IMR-90 (cell line): Measurements from ENCODE around the gene HAGH. TPM values are rescaled to one million over a fixed set of nuclear protein-coding genes. Genes with fewer than 3 reads are reported as not detected.

Experiments used
- ATAC-seq: fragments of 200-7000 bp; cut with Tn5 transposase; 2 replicates; pipeline ENCODE4 v1.9.1; 2020; ENCODE audit warnings: low read depth, mild to moderate bottlenecking, moderate library complexity
- BruUV-seq: library from RNA; stranded (reverse); fragments of 400-500 nt; replicated peaks from 2 replicates; lab custom pipeline; 2021; lab: Mats Ljungman, UMichigan
- CTCF ChIA-PET: fragments of 300-600 bp; formaldehyde crosslinking; extraction: SDS; loops from one replicate; lab custom pipeline; 2021; ENCODE audit warnings: antibody characterized with exemption; lab: Yijun Ruan, JAX
- POLR2A ChIA-PET: fragments of 300-600 bp; sonication (Branson Sonifier 250); formaldehyde crosslinking; loops from one replicate; lab custom pipeline; 2022; ENCODE audit warnings: antibody characterized with exemption; ENCODE audit not compliant: unreplicated experiment; lab: Charles Lee
- DNase-seq: peaks from one replicate; pipeline ENCODE4 v3.0.0; 2013
- H2AFZ ChIP-seq: replicated peaks from 2 replicates; pipeline ENCODE3; 2013; ENCODE audit warnings: low read length, mild to moderate bottlenecking; ENCODE audit not compliant: poor library complexity
- H2AK5ac ChIP-seq: 2 replicates; pipeline ENCODE4 v1.6.1; 2013; ENCODE audit warnings: low read depth, low read length, inconsistent platforms
- H2AK9ac ChIP-seq: replicated peaks from 2 replicates; pipeline ENCODE3; 2013; ENCODE audit warnings: mild to moderate bottlenecking, low read depth, low read length, moderate library complexity; ENCODE audit not compliant: poor library complexity
- H2BK120ac ChIP-seq: 2 replicates; pipeline ENCODE4 v1.6.1; 2013; ENCODE audit warnings: low read depth, low read length, inconsistent platforms
- H2BK15ac ChIP-seq: 3 replicates; pipeline ENCODE4 v1.6.1; 2013; ENCODE audit warnings: low read depth, low read length, inconsistent platforms
- H2BK20ac ChIP-seq: 2 replicates; pipeline ENCODE4 v1.6.1; 2013; ENCODE audit warnings: low read depth, mild to moderate bottlenecking, inconsistent platforms, low read length, moderate library complexity
- H2BK5ac ChIP-seq: 2 replicates; pipeline ENCODE4 v1.6.1; 2013; ENCODE audit warnings: mild to moderate bottlenecking, low read depth, low read length, inconsistent platforms; ENCODE audit not compliant: poor library complexity, severe bottlenecking
- H3K14ac ChIP-seq: replicated peaks from 2 replicates; pipeline ENCODE4 v1.6.1; 2013; ENCODE audit warnings: low read depth, low read length, inconsistent platforms
- H3K18ac ChIP-seq: 2 replicates; pipeline ENCODE4 v1.6.1; 2013; ENCODE audit warnings: low read depth, low read length, control low read depth
- H3K23ac ChIP-seq: 2 replicates; pipeline ENCODE4 v1.6.1; 2013; ENCODE audit warnings: low read depth, low read length, inconsistent platforms
- H3K27ac ChIP-seq: 2 replicates; pipeline ENCODE4 v1.5.1; 2013; ENCODE audit warnings: mild to moderate bottlenecking, control low read depth, low read length; ENCODE audit not compliant: insufficient read depth
- H3K27me3 ChIP-seq: 2 replicates; pipeline ENCODE4 v1.6.1; 2013; ENCODE audit warnings: low read length; ENCODE audit not compliant: control insufficient read depth, insufficient read depth
- H3K36me3 ChIP-seq: 2 replicates; pipeline ENCODE4 v1.6.1; 2013; ENCODE audit warnings: low read length, mixed read lengths; ENCODE audit not compliant: control insufficient read depth, insufficient read depth
- H3K4ac ChIP-seq: 2 replicates; pipeline ENCODE4 v1.6.1; 2013; ENCODE audit warnings: low read depth, low read length, inconsistent platforms
- H3K4me1 ChIP-seq: 2 replicates; pipeline ENCODE4 v1.6.1; 2013; ENCODE audit warnings: low read length, mixed read lengths; ENCODE audit not compliant: control insufficient read depth, insufficient read depth
- H3K4me2 ChIP-seq: 2 replicates; pipeline ENCODE4 v1.6.1; 2013; ENCODE audit warnings: low read depth, mild to moderate bottlenecking, control low read depth, low read length, moderate library complexity
- H3K4me3 ChIP-seq: 2 replicates; pipeline ENCODE4 v1.5.1; 2013; ENCODE audit warnings: low read depth, mild to moderate bottlenecking, control low read depth, low read length, moderate library complexity; ENCODE audit not compliant: insufficient read depth
- H3K56ac ChIP-seq: 2 replicates; pipeline ENCODE4 v1.6.1; 2013; ENCODE audit warnings: low read length, inconsistent platforms; ENCODE audit not compliant: insufficient read depth; ENCODE audit errors: extremely low read depth
- H3K79me1 ChIP-seq, 2 experiments: 2 replicates each; pipeline ENCODE4 v1.6.1; 2013; ENCODE audit warnings: low read length in 2 of 2, inconsistent platforms in 1 of 2, low read depth in 1 of 2
- H3K9ac ChIP-seq: 2 replicates; pipeline ENCODE4 v1.6.1; 2013; ENCODE audit warnings: low read depth, low read length, control low read depth
- H3K9me1 ChIP-seq: 2 replicates; pipeline ENCODE4 v1.6.1; 2013; ENCODE audit warnings: low read length, inconsistent platforms; ENCODE audit not compliant: insufficient read depth
- H3K9me3 ChIP-seq: 2 replicates; pipeline ENCODE4 v1.6.1; 2013; ENCODE audit warnings: low read length; ENCODE audit not compliant: control insufficient read depth, insufficient read depth
- H4K20me1 ChIP-seq: 2 replicates; pipeline ENCODE4 v1.6.1; 2013; ENCODE audit warnings: low read length, inconsistent platforms; ENCODE audit not compliant: insufficient read depth
- H4K5ac ChIP-seq: 2 replicates; pipeline ENCODE4 v1.6.1; 2013; ENCODE audit warnings: mild to moderate bottlenecking, low read depth, low read length, control low read depth
- H4K8ac ChIP-seq, 2 experiments: 2 replicates each; pipeline ENCODE4 v1.6.1; 2013; ENCODE audit warnings: low read depth in 2 of 2, low read length in 2 of 2, control low read depth in 1 of 2, inconsistent platforms in 1 of 2
- H4K91ac ChIP-seq: 2 replicates; pipeline ENCODE4 v1.6.1; 2013; ENCODE audit warnings: low read depth, low read length, inconsistent platforms; ENCODE audit not compliant: insufficient read depth
- BHLHE40 ChIP-seq: fragments of 150-350 bp; IDR thresholded peaks from 2 replicates; pipeline ENCODE4 v1.6.1; 2016; ENCODE audit warnings: mild to moderate bottlenecking, low read depth, low read length
- CEBPB ChIP-seq: IDR thresholded peaks from 2 replicates; pipeline ENCODE4 v1.6.1; 2012; ENCODE audit warnings: low read depth, low read length, improper control_type of control experiment
- FOS ChIP-seq: fragments of 150-350 bp; IDR thresholded peaks from 2 replicates; pipeline ENCODE4 v1.6.1; 2016; ENCODE audit warnings: low read depth, low read length
- NFE2L2 ChIP-seq: fragments of 150-350 bp; IDR thresholded peaks from 2 replicates; pipeline ENCODE4 v1.6.1; 2016; ENCODE audit warnings: low read depth, mild to moderate bottlenecking, low read length
- POLR2A ChIP-seq: IDR thresholded peaks from 2 replicates; pipeline ENCODE4 v1.6.1; 2012; ENCODE audit warnings: mild to moderate bottlenecking, low read depth, low read length
- RCOR1 ChIP-seq: IDR thresholded peaks from 2 replicates; pipeline ENCODE4 v1.6.1; 2012; ENCODE audit warnings: mild to moderate bottlenecking, low read length, improper control_type of control experiment; ENCODE audit not compliant: insufficient replicate concordance
- RFX5 ChIP-seq: IDR thresholded peaks from 2 replicates; pipeline ENCODE4 v1.8.0; 2012; ENCODE audit warnings: low read depth, mild to moderate bottlenecking, low read length, moderate library complexity
- WGBS, 2 experiments: methylation state at CpG; one replicate each; pipeline versions ENCODE4 v1.1.5 to v1.1.7; 2013; ENCODE audit warnings: missing lambda C conversion rate in 2 of 2; ENCODE audit not compliant: insufficient read length in 1 of 2; ENCODE audit errors: extremely low coverage in 2 of 2; 5-methylcytosine and 5-hydroxymethylcytosine counted together
- dilution Hi-C: fragments of 300-500 bp; cut with HindIII; formaldehyde crosslinking; loops from one replicate; pipeline ENCODE4 v1.14.3; 2018; ENCODE audit warnings: low sequenced_read_pairs; ENCODE audit not compliant: unreplicated experiment
- in situ Hi-C: fragments of 300-500 bp; cut with MboI; formaldehyde crosslinking; loops from 3 replicates; pipeline ENCODE4 v1.14.3; 2019; ENCODE audit warnings: low sequenced_read_pairs, inconsistent platforms, mixed read lengths
- intact Hi-C: fragments of 100-400 bp; cut with micrococcal nuclease; formaldehyde crosslinking; loops from 2 replicates; pipeline ENCODE4 v1.10.0; 2022
- polyA plus RNA-seq, 3 experiments: library from polyadenylated mRNA; depleted of rRNA; stranded (reverse); fragments of >200 nt; gene quantifications; 2 replicates each; pipeline ENCODE4 v1.2.3, GENCODE V29; 2012; ENCODE audit warnings: low replicate concordance in 1 of 3
- total RNA-seq: library from RNA; depleted of rRNA; stranded (reverse); fragments of >200 nt; gene quantifications from 2 replicates; pipeline ENCODE4 v1.2.3, GENCODE V29; 2012

Gene HAGH
- total and polyA plus RNA-seq, 2 of the 4 experiments (the other 2 are of a cell fraction): 30.8 to 52.2 TPM

DNA sequence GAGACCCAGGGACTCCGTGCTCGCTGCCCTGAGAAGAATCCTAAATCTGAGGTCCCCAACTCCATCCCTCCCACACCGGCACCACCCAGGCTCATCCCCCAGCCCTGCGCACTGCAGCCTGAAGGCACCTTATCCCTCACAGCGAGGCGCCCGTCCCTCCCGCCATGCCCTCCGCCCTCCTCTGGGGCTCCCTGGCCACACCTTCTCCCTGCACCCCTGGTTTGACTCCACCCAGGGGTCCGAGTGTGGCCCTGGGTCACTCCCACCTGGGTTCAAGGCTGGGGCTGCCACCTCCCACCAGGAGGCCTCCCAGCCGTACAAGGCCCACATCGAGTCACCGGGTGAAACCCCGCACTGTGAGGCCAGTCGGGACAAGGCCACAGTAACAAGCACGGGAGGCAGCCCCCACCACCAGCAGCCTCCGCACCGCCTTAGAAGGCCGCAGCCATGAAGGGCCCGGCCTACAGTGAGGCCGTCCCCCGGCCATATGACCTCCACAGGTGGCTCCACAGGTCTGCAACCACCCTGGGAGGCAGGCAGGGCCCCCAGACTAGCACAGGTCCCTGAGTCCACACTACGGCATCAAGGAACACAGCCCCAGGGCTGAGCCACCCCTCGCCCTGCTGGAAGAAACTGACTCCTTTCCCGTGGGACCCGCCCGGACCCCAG is 8.3 kb downstream of the HAGH start:
- H2BK5ac ChIP-seq: no peak overlapping the region
- dilution Hi-C loops (no loop called here), in situ Hi-C loops (no loop called here), intact Hi-C loops (no loop called here)
- H3K79me1 ChIP-seq: peaks cover 0 to 6% of the 10 kb centered on the region in 2 experiments; a peak in 1 of 4 replicates
- H3K4me1 ChIP-seq: no peaks in the 10 kb centered on the region
- H3K4me3 ChIP-seq: no peak overlapping the region
- 0 out of 2 replicates have a peak, but pooled peaks cover 3% of the 10 kb centered on the region for H4K20me1 ChIP-seq
- H4K5ac ChIP-seq: no peak overlapping the region
- no peak overlapping the region for H2AK5ac ChIP-seq
- 88% methylated on average over 22 of the region's 27 CpGs; no CpG with 5 or more reads in 1 of the 2 experiments for WGBS, 2 experiments
- no peak overlapping the region for H4K91ac ChIP-seq
- BruUV-seq: no TSS peak
- H3K9ac ChIP-seq: no peak overlapping the region
- H4K8ac ChIP-seq: no peak overlapping the region
- no peak overlapping the region for H2BK20ac ChIP-seq
- no peaks in the 10 kb centered on the region for H3K27me3 ChIP-seq
- H3K14ac ChIP-seq: no peak overlapping the region
- ChIA-PET CTCF (no interaction called here), POLR2A (no interaction called here)
- H2AFZ ChIP-seq: no peak overlapping the region
- no peak overlapping the region for H3K27ac ChIP-seq
- H3K4me2 ChIP-seq: no peak overlapping the region
- no peak overlapping the region for H3K56ac ChIP-seq
- TF ChIP-seq POLR2A (no peak), BHLHE40 (no peak), FOS (no peak), RCOR1 (no peak), NFE2L2 (no peak), RFX5 (no peak), CEBPB (no peak)
- H3K36me3 ChIP-seq: peaks cover 18% of the 10 kb centered on the region
- H2BK120ac ChIP-seq: no peak overlapping the region
- H3K18ac ChIP-seq: no peak overlapping the region
- H3K9me1 ChIP-seq: peaks cover 2% of the 10 kb centered on the region; the same call in 1 of the 2 replicates
- ATAC-seq (no peak), DNase-seq (no peak)
- no peak overlapping the region for H2BK15ac ChIP-seq
- no peaks in the 10 kb centered on the region for H3K9me3 ChIP-seq
- no peak overlapping the region for H3K4ac ChIP-seq
- no peak overlapping the region for H3K23ac ChIP-seq
- H2AK9ac ChIP-seq: no peak overlapping the region
